ENCODE results near the gene CASD1. TPM values are rescaled to one million over a fixed set of nuclear protein-coding genes. Genes with fewer than 3 reads are reported as not detected.

CASD1 gene
- total RNA-seq (10 to 100 TPM in 4 of 5 donors, 1 to 10 TPM in 1; 2.9 to 57.6 (median 33.0) TPM), polyA plus RNA-seq (10 to 100 TPM in 1 of 3 donors, 1 to 10 TPM in 2; 6.3 to 12.8 (median 8.6) TPM)
- long read RNA-seq, donor 1 = 0 reads
- long read RNA-seq, donor 2, transcript CASD1-201 (18 exons, 3,942 nt) = major isoform, 5 of 5 reads
- long read RNA-seq, donor 2, partial matches to known transcripts = 0 of 5 reads
- long read RNA-seq, donor 2, other reads (novel, unspliced or antisense) = 0 of 5 reads
- long read RNA-seq, donor 3 = 0 reads
- long read RNA-seq, donor 4 = 0 reads
- long read RNA-seq, donor 5, partial matches to known transcripts = 0 of 2 reads
- long read RNA-seq, donor 5, other reads (novel, unspliced or antisense) = 0 of 2 reads
- long read RNA-seq, donor 6, transcript CASD1-201 (18 exons, 3,942 nt) = major isoform, 5 of 6 reads
- long read RNA-seq, donor 6, partial matches to known transcripts = 0 of 6 reads
- long read RNA-seq, donor 6, other reads (novel, unspliced or antisense) = 0 of 6 reads
- long read RNA-seq, donor 7, partial matches to known transcripts = 0 of 2 reads
- long read RNA-seq, donor 7, other reads (novel, unspliced or antisense) = 0 of 2 reads
- long read RNA-seq, donor 8, partial matches to known transcripts = 0 of 2 reads
- long read RNA-seq, donor 8, other reads (novel, unspliced or antisense) = 0 of 2 reads
- long read RNA-seq, donor 9, partial matches to known transcripts = 0 of 1 reads
- long read RNA-seq, donor 9, other reads (novel, unspliced or antisense) = 0 of 1 reads
- long read RNA-seq, donor 10, partial matches to known transcripts = 0 of 1 reads
- long read RNA-seq, donor 10, other reads (novel, unspliced or antisense) = 0 of 1 reads

DNA sequence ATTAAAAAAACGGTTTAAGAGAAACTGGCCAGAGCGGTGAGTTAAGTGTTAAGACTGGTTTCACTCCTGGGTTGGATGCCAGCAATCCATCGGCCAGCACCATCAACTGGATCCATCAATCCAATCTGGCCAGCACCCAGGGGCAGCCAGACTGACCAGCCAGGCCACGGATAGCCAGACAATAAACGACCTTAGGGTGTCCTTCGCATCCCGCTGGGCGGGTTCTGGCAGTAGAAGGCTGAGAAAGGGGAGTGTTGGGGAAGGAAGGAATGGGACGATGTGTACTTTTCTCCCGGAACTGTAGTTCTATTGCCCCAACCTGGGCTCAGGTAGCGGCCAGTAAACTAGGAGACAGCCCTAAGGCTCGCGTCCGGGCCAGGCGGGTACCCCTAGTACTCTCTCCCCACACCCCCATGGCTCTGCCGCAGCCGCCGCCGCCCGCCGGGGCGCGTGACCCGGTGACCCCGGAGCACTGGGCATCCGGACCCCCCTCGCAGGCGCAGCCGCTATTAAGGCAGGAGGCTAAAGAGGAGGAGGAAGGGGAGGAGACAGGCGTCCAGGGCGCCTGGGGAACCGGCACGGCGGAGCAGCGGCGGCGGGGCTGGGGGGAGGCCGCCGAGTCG, at the start of gene CASD1:
CASD1 (plus strand) TSS at position 546 of the 623 bp plus-strand sequence. CDS start 276 bp downstream, outside the sequence.
- Histone ChIP-seq H3K36me3 (no peaks in the 10 kb centered on the region), H3K27me3 (no peaks in the 10 kb centered on the region), H3K4me1 (peaks cover 4 to 49% (median 36%) of the 10 kb centered on the region in 4 donors), H3K9me3 (no peaks in the 10 kb centered on the region), H3K4me3 (peak within 1 kb of the TSS; percentile 75 to 93 (median 83)), H3K27ac (peak within 1 kb of the TSS; percentile 91 to 96 (median 95))
- 3 to 8% (median 5%) methylated on average over 14 to 40 of the region's 40 CpGs for WGBS, 5 donors
- intact Hi-C loops (cut with DNase I; ENCODE audit: low total_unique reads) = no loop called here
- TF ChIP-seq, protein P1, sequence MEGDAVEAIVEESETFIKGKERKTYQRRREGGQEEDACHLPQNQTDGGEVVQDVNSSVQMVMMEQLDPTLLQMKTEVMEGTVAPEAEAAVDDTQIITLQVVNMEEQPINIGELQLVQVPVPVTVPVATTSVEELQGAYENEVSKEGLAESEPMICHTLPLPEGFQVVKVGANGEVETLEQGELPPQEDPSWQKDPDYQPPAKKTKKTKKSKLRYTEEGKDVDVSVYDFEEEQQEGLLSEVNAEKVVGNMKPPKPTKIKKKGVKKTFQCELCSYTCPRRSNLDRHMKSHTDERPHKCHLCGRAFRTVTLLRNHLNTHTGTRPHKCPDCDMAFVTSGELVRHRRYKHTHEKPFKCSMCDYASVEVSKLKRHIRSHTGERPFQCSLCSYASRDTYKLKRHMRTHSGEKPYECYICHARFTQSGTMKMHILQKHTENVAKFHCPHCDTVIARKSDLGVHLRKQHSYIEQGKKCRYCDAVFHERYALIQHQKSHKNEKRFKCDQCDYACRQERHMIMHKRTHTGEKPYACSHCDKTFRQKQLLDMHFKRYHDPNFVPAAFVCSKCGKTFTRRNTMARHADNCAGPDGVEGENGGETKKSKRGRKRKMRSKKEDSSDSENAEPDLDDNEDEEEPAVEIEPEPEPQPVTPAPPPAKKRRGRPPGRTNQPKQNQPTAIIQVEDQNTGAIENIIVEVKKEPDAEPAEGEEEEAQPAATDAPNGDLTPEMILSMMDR (IDR thresholded peaks at IDR 0.05) = no peak
- no peak for TF ChIP-seq EP300 (IDR thresholded peaks at IDR 0.05)
- no peak for TF ChIP-seq POLR2A (IDR thresholded peaks at IDR 0.05)
- TF ChIP-seq POLR2AphosphoS5 (IDR thresholded peaks at IDR 0.05) = no peak
- DNase-seq = peak; percentile 55 to 83

DNA sequence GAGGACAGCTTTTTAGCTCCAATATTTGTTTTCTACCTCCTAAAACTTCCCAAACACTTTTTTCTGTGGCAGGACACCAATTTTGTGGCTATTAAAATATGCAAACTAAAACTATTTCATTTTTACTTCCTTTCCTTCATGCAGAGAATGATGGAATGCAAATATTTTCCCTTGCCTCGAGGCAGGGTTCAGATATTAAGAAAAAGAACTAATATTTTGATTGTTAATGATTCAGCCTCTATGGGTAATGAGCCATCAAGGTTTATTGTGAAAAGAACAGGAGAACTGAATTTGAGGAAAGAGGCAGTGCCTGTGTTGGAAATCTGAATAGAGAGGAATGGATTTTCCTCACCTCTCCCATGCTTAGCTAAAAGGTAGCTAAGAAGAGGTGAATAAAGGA, 43.1 kb upstream of the CASD1 start:
- H3K4me3 ChIP-seq = no peak overlapping the region
- intact Hi-C loops (cut with DNase I; ENCODE audit: low total_unique reads) = no loop called here
- no peak for DNase-seq
- TF ChIP-seq, protein P1 (IDR thresholded peaks at IDR 0.05) = no peak
- TF ChIP-seq POLR2A (IDR thresholded peaks at IDR 0.05) (no peak), EP300 (IDR thresholded peaks at IDR 0.05) (no peak), POLR2AphosphoS5 (IDR thresholded peaks at IDR 0.05) (no peak)
- H3K4me1 ChIP-seq = no peaks in the 10 kb centered on the region
- no peak overlapping the region for H3K27ac ChIP-seq
- no peaks in the 10 kb centered on the region for H3K36me3 ChIP-seq
- WGBS, 5 donors = 10 to 30% (median 24%) methylated on average over 1 of the region's 1 CpG
- H3K9me3 ChIP-seq = peaks cover 0 to 10% (median 2%) of the 10 kb centered on the region in 4 donors
- no peaks in the 10 kb centered on the region for H3K27me3 ChIP-seq

DNA sequence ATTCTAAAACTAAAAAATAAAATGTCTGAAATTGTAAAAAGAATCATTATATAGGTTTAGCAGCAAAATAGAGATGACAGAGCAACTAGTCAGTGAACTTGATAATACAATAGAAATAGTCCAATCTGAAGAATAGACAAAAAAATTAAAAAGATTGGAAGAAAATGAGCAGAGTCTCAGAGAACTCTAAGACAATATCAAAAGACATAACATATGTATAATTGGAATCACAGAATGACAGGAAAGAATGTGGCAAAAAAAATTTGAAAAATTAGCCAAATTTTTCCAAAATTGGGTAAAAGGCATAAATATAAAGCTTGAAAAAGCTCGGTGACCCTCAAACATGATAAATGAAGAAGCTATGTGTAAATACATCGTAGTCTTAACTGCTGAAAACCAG, 38.0 kb upstream of the CASD1 start:
- Histone ChIP-seq H3K27ac (no peak overlapping the region), H3K9me3 (peaks cover 0 to 15% (median 7%) of the 10 kb centered on the region in 4 donors), H3K27me3 (no peaks in the 10 kb centered on the region), H3K36me3 (no peaks in the 10 kb centered on the region), H3K4me1 (no peaks in the 10 kb centered on the region), H3K4me3 (no peak overlapping the region)
- no peak for TF ChIP-seq EP300 (IDR thresholded peaks at IDR 0.05)
- no peak for DNase-seq
- WGBS, 5 donors = 77 to 84% (median 82%) methylated on average over 2 of the region's 2 CpGs
- intact Hi-C loops (cut with DNase I; ENCODE audit: low total_unique reads) = no loop called here

DNA sequence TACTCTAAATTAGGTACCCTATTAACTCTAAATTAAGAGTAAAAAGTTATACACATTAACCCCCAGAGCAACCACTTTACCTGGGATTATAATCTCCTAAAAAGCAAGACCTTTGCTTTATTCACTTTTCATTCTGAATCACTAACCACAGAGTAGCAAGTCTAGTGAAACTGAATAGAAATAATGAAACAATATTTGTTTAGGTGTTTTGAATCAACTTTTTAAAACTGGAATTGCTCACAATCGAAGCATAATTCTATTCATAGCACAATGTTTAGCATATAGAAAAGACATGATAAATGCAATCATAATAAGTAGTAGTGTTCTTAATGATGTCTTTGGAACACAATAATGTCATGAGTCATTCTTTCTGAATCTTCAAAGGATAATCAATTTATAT, 37.0 kb upstream of the CASD1 start:
- 71 to 93% (median 91%) methylated on average over 1 of the region's 1 CpG for WGBS, 5 donors
- Histone ChIP-seq H3K4me1 (no peaks in the 10 kb centered on the region), H3K36me3 (no peaks in the 10 kb centered on the region), H3K27me3 (no peaks in the 10 kb centered on the region), H3K27ac (no peak overlapping the region), H3K4me3 (no peak overlapping the region), H3K9me3 (peaks cover 0 to 15% (median 7%) of the 10 kb centered on the region in 4 donors)
- no peak for DNase-seq
- no peak for TF ChIP-seq EP300 (IDR thresholded peaks at IDR 0.05)
- no peak for TF ChIP-seq POLR2A (IDR thresholded peaks at IDR 0.05)
- no peak for TF ChIP-seq POLR2AphosphoS5 (IDR thresholded peaks at IDR 0.05)
- TF ChIP-seq, protein P1 (IDR thresholded peaks at IDR 0.05) = no peak
- intact Hi-C loops (cut with DNase I; ENCODE audit: low total_unique reads) = no loop called here
